ENCODE measurements around the gene PNMA5.

DNA sequence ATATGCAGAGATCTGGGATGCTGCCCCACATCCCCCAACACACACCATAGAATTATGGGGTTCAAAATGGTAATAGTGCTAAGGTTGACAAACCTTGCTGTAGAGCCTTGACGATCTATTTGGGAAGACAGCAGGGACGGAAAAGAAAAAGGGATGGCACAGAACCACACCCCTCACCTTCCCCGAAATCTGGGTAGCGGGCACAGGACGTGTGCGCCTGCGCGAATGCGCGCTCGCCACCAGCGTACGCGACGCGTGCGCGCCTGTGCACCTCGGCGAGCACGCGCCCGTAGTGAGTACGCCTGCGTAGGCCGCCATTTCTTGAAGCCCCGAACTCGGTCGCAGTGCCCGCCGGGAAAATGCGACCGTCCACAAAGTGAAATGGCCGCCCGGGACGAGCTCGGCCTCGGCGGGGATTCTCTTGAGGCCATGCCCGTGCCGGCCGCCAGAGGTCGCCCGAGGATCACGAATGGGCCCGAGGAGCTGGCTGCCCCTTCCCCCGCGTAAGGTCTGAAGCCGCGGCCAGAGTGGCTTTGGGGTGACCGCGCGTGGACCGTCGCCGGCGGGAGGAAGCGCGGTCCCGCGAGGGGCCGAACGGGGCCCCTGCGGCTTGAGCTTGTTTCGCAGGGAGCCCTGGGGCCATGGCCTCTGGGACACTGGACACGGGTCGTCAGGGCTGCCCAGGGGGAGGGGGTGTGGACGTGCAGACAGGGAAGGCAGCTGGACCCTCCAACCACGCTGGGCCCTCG, 52.4 kb downstream of the PNMA5 start:
- TF ChIP-seq, protein P1, sequence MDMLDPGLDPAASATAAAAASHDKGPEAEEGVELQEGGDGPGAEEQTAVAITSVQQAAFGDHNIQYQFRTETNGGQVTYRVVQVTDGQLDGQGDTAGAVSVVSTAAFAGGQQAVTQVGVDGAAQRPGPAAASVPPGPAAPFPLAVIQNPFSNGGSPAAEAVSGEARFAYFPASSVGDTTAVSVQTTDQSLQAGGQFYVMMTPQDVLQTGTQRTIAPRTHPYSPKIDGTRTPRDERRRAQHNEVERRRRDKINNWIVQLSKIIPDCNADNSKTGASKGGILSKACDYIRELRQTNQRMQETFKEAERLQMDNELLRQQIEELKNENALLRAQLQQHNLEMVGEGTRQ (IDR thresholded peaks at IDR 0.05; ENCODE audit: borderline replicate concordance, low read depth, low read length): no peak
- TF ChIP-seq EP300 (IDR thresholded peaks at IDR 0.05; ENCODE audit: borderline replicate concordance in 1 of 2, low read depth in 1 of 2, low read length in 1 of 2) (no peak), JUND (IDR thresholded peaks at IDR 0.05) (no peak), SIN3A (IDR thresholded peaks at IDR 0.05; ENCODE audit: borderline replicate concordance, low read depth, low read length) (peak; percentile 33; the same call in 1 of the 2 replicates), EZH2phosphoT487 (IDR thresholded peaks at IDR 0.05; ENCODE audit: borderline replicate concordance, low read depth) (no peak)
- TF ChIP-seq, protein P2, sequence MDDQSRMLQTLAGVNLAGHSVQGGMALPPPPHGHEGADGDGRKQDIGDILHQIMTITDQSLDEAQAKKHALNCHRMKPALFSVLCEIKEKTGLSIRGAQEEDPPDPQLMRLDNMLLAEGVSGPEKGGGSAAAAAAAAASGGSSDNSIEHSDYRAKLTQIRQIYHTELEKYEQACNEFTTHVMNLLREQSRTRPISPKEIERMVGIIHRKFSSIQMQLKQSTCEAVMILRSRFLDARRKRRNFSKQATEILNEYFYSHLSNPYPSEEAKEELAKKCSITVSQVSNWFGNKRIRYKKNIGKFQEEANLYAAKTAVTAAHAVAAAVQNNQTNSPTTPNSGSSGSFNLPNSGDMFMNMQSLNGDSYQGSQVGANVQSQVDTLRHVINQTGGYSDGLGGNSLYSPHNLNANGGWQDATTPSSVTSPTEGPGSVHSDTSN (IDR thresholded peaks at IDR 0.05): no peak
- TF ChIP-seq, protein P3, sequence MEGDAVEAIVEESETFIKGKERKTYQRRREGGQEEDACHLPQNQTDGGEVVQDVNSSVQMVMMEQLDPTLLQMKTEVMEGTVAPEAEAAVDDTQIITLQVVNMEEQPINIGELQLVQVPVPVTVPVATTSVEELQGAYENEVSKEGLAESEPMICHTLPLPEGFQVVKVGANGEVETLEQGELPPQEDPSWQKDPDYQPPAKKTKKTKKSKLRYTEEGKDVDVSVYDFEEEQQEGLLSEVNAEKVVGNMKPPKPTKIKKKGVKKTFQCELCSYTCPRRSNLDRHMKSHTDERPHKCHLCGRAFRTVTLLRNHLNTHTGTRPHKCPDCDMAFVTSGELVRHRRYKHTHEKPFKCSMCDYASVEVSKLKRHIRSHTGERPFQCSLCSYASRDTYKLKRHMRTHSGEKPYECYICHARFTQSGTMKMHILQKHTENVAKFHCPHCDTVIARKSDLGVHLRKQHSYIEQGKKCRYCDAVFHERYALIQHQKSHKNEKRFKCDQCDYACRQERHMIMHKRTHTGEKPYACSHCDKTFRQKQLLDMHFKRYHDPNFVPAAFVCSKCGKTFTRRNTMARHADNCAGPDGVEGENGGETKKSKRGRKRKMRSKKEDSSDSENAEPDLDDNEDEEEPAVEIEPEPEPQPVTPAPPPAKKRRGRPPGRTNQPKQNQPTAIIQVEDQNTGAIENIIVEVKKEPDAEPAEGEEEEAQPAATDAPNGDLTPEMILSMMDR (IDR thresholded peaks at IDR 0.05): peak; percentile 81
